ENCODE results near the gene CCDC201. TPM values are rescaled to one million over a fixed set of nuclear protein-coding genes. Genes with fewer than 3 reads are reported as not detected.
"Not testable (repeated sequence)": the region's sequence is repeated elsewhere in the genome, so short reads cannot be mapped to it uniquely, and the experiment has no call there.

CCDC201 gene
- total and polyA plus RNA-seq, 3 experiments from 2014 or later, result not detected

- POLR2A ChIA-PET; H3K36me3 Mint-ChIP-seq; H3K27me3 ChIP-seq (ENCODE audit: insufficient read depth, low read length, poor library complexity, severe bottlenecking); H3K36me3 ChIP-seq (ENCODE audit: insufficient read depth, low read length); H3K27me3 Mint-ChIP-seq; H3K4me3 Mint-ChIP-seq; H3K4me3 ChIP-seq (ENCODE audit: low read length); H3K4me1 ChIP-seq (ENCODE audit: insufficient read depth, low read length); H3K27ac Mint-ChIP-seq; CTCF ChIA-PET; H3K4me1 Mint-ChIP-seq; H3K27ac ChIP-seq (ENCODE audit: low read depth, low read length); H3K9me3 Mint-ChIP-seq; H3K9me3 ChIP-seq (ENCODE audit: low read length); DNase-seq: not testable (repeated sequence)
Measured at GRCh38 chr7:45841926-45842717, 30.8 kb downstream of the CCDC201 start.

GRCh38 chr7:45838852-45839251 is 34.0 kb downstream of the CCDC201 start:
- H3K4me1 ChIP-seq (ENCODE audit: insufficient read depth, low read length); H3K36me3 Mint-ChIP-seq; H3K9me3 Mint-ChIP-seq; H3K27me3 Mint-ChIP-seq; H3K4me1 Mint-ChIP-seq; H3K27me3 ChIP-seq (ENCODE audit: insufficient read depth, low read length, poor library complexity, severe bottlenecking); H3K36me3 ChIP-seq (ENCODE audit: insufficient read depth, low read length); H3K27ac Mint-ChIP-seq; H3K9me3 ChIP-seq (ENCODE audit: low read length); H3K27ac ChIP-seq (ENCODE audit: low read depth, low read length); DNase-seq; CTCF ChIA-PET; POLR2A ChIA-PET; H3K4me3 ChIP-seq (ENCODE audit: low read length); H3K4me3 Mint-ChIP-seq: not testable (repeated sequence)

- H3K36me3 ChIP-seq (ENCODE audit: insufficient read depth, low read length); H3K36me3 Mint-ChIP-seq; H3K27ac ChIP-seq (ENCODE audit: low read depth, low read length); H3K9me3 Mint-ChIP-seq; H3K4me1 ChIP-seq (ENCODE audit: insufficient read depth, low read length); H3K4me3 ChIP-seq (ENCODE audit: low read length); POLR2A ChIA-PET; H3K27me3 ChIP-seq (ENCODE audit: insufficient read depth, low read length, poor library complexity, severe bottlenecking); H3K4me1 Mint-ChIP-seq; H3K4me3 Mint-ChIP-seq; H3K27ac Mint-ChIP-seq; H3K9me3 ChIP-seq (ENCODE audit: low read length); DNase-seq; CTCF ChIA-PET; H3K27me3 Mint-ChIP-seq: not testable (repeated sequence)
Measured at GRCh38 chr7:45832433-45833177, 40.3 kb downstream of the CCDC201 start.

GRCh38 chr7:45829846-45830245 is 43.0 kb downstream of the CCDC201 start:
- H3K27me3 Mint-ChIP-seq; H3K4me1 Mint-ChIP-seq; H3K9me3 Mint-ChIP-seq; DNase-seq; H3K36me3 ChIP-seq (ENCODE audit: insufficient read depth, low read length); H3K4me1 ChIP-seq (ENCODE audit: insufficient read depth, low read length); H3K4me3 ChIP-seq (ENCODE audit: low read length); H3K27me3 ChIP-seq (ENCODE audit: insufficient read depth, low read length, poor library complexity, severe bottlenecking); H3K36me3 Mint-ChIP-seq; POLR2A ChIA-PET; H3K27ac ChIP-seq (ENCODE audit: low read depth, low read length); H3K27ac Mint-ChIP-seq; H3K9me3 ChIP-seq (ENCODE audit: low read length); CTCF ChIA-PET; H3K4me3 Mint-ChIP-seq: not testable (repeated sequence)

GRCh38 chr7:45827731-45828130 is 45.2 kb downstream of the CCDC201 start:
- H3K4me3 Mint-ChIP-seq; DNase-seq; H3K4me1 Mint-ChIP-seq; H3K36me3 ChIP-seq (ENCODE audit: insufficient read depth, low read length); H3K27ac ChIP-seq (ENCODE audit: low read depth, low read length); H3K9me3 Mint-ChIP-seq; H3K9me3 ChIP-seq (ENCODE audit: low read length); H3K27me3 Mint-ChIP-seq; CTCF ChIA-PET; POLR2A ChIA-PET; H3K27me3 ChIP-seq (ENCODE audit: insufficient read depth, low read length, poor library complexity, severe bottlenecking); H3K27ac Mint-ChIP-seq; H3K36me3 Mint-ChIP-seq; H3K4me3 ChIP-seq (ENCODE audit: low read length); H3K4me1 ChIP-seq (ENCODE audit: insufficient read depth, low read length): not testable (repeated sequence)

- H3K27me3 ChIP-seq (ENCODE audit: insufficient read depth, low read length, poor library complexity, severe bottlenecking); H3K9me3 ChIP-seq (ENCODE audit: low read length); H3K9me3 Mint-ChIP-seq; POLR2A ChIA-PET; H3K4me3 ChIP-seq (ENCODE audit: low read length); H3K27ac Mint-ChIP-seq; H3K36me3 ChIP-seq (ENCODE audit: insufficient read depth, low read length); H3K27me3 Mint-ChIP-seq; H3K4me3 Mint-ChIP-seq; H3K4me1 Mint-ChIP-seq; H3K36me3 Mint-ChIP-seq; H3K27ac ChIP-seq (ENCODE audit: low read depth, low read length); CTCF ChIA-PET; H3K4me1 ChIP-seq (ENCODE audit: insufficient read depth, low read length); DNase-seq: not testable (repeated sequence)
Measured at GRCh38 chr7:45826550-45826949, 46.3 kb downstream of the CCDC201 start.

GRCh38 chr7:45818763-45819162 is 54.1 kb downstream of the CCDC201 start:
- H3K36me3 Mint-ChIP-seq; H3K4me3 Mint-ChIP-seq; H3K4me1 ChIP-seq (ENCODE audit: insufficient read depth, low read length); H3K4me3 ChIP-seq (ENCODE audit: low read length); CTCF ChIA-PET; H3K9me3 Mint-ChIP-seq; H3K36me3 ChIP-seq (ENCODE audit: insufficient read depth, low read length); H3K27ac Mint-ChIP-seq; H3K27me3 ChIP-seq (ENCODE audit: insufficient read depth, low read length, poor library complexity, severe bottlenecking); H3K27me3 Mint-ChIP-seq; H3K4me1 Mint-ChIP-seq; DNase-seq; H3K9me3 ChIP-seq (ENCODE audit: low read length); POLR2A ChIA-PET; H3K27ac ChIP-seq (ENCODE audit: low read depth, low read length): not testable (repeated sequence)

- H3K27ac Mint-ChIP-seq; H3K4me3 ChIP-seq (ENCODE audit: low read length); H3K36me3 ChIP-seq (ENCODE audit: insufficient read depth, low read length); H3K27me3 ChIP-seq (ENCODE audit: insufficient read depth, low read length, poor library complexity, severe bottlenecking); H3K27me3 Mint-ChIP-seq; H3K9me3 ChIP-seq (ENCODE audit: low read length); DNase-seq; H3K4me3 Mint-ChIP-seq; H3K4me1 Mint-ChIP-seq; CTCF ChIA-PET; H3K36me3 Mint-ChIP-seq; H3K9me3 Mint-ChIP-seq; H3K27ac ChIP-seq (ENCODE audit: low read depth, low read length); H3K4me1 ChIP-seq (ENCODE audit: insufficient read depth, low read length); POLR2A ChIA-PET: not testable (repeated sequence)
Measured at GRCh38 chr7:45817913-45818312, 55.0 kb downstream of the CCDC201 start.
